NCI-H128 (cell line): Measurements from ENCODE around the gene LEMD1.

Source experiments
- DNase-seq: peaks from one replicate; lab custom pipeline; 2025; ENCODE audit not compliant: unreplicated experiment; lab: John Stamatoyannopoulos, UW

LEMD1 gene

DNA sequence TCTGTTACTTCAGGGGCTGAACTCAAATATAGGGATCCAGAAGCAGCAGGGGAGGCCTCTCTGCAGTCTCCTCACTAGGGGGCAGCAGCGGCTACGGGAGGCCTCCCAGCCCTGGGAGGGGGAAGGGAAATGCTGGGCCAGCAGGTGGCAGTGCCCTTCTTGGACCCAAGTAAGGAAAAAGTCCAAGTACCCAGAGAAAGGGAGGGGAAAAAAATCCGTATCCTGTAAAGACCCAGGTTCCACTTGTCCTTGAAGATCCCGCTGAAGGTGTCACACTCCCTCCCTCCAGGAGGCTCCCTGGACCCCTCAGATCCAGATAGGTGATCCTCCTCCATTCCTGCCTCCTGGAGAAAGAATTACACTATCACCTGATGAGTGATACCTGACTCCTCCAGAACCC, 86.2 kb downstream of the LEMD1 start:
- DNase-seq = peak; percentile 70

DNA sequence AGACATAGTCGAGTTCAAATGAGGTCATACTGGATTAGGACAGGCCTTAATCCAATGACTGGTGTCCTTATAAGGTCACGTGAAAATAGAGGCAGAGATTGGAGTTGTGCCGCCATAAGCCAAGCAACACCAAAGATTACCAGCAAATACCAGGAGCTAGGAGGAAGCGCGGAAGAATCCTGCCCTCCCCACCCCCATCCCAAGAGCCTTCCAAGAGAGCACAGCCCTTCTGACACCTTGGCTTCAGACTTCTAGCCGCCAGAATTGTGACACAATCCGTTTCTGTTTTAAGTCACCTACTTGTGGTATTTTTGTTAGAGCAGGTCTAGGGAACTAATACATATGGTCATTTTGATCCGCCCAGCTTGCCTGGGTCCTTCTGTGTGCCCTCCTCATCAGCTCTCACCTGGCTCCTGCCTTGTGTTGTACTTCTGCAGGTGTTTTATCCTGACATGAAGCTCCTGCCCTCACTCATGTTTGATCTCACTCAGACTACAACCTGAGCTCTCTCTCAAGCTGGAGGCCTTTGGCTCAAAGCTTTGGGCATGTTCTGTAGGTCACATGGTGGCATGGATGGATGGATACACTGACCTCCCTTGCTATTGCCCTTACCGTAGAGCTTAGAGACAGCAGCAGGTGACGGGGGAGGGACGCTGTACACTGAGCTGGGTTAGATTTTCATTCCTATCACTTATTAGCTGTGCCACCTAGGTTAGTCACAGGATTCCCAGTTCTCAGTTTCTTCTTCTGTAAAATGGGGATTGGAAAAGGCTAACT, 89.7 kb downstream of the LEMD1 start:
- DNase-seq = no peak
